WTC11 (cell line): ENCODE results near the gene DNAJB5. TPM values are rescaled to one million over a fixed set of nuclear protein-coding genes. Genes with fewer than 3 reads are reported as not detected.

Experiments used
- ATAC-seq: fragments of 200-7000 bp; cut with Tn5 transposase; 2 replicates; pipeline ENCODE4 v1.10.0; 2021; ENCODE audit warnings: mild to moderate bottlenecking, moderate library complexity
- CTCF ChIA-PET: fragments of 300-600 bp; sonication (Branson Sonifier 250); formaldehyde crosslinking; loops from one replicate; lab custom pipeline; 2021; ENCODE audit warnings: antibody characterized with exemption; lab: Charles Lee
- POLR2A ChIA-PET: fragments of 350-600 bp; sonication (Branson Sonifier 250); formaldehyde crosslinking; loops from one replicate; lab custom pipeline; 2021; ENCODE audit warnings: antibody characterized with exemption; lab: Charles Lee
- DNase-seq: peaks from one replicate; pipeline ENCODE4 v3.0.0; 2021; ENCODE audit warnings: low spot score
- H3K27ac Mint-ChIP-seq: 2 replicates; pipeline ENCODE4 v1.8.0; 2021; ENCODE audit warnings: mixed read lengths
- H3K27me3 Mint-ChIP-seq: 2 replicates; pipeline ENCODE4 v1.8.0; 2021; ENCODE audit warnings: low read depth, mild to moderate bottlenecking, moderate library complexity, mixed read lengths
- H3K36me3 Mint-ChIP-seq: 2 replicates; pipeline ENCODE4 v1.8.0; 2021; ENCODE audit warnings: mixed read lengths
- H3K4me1 Mint-ChIP-seq: 2 replicates; pipeline ENCODE4 v1.8.0; 2022; ENCODE audit warnings: mixed read lengths
- H3K4me3 Mint-ChIP-seq: 2 replicates; pipeline ENCODE4 v1.8.0; 2021; ENCODE audit warnings: mild to moderate bottlenecking, moderate library complexity, mixed read lengths
- H3K9me3 Mint-ChIP-seq: 2 replicates; pipeline ENCODE4 v1.8.0; 2021; ENCODE audit warnings: mixed read lengths
- AFF4 ChIP-seq: sonication (generic); formaldehyde crosslinking; IDR thresholded peaks from 2 replicates; pipeline ENCODE4 v1.8.1; 2023; ENCODE audit warnings: mild to moderate bottlenecking, missing genetic modification reagents, borderline replicate concordance
- E2F5 ChIP-seq: sonication (generic); formaldehyde crosslinking; IDR thresholded peaks from 2 replicates; pipeline ENCODE4 v1.8.1; 2022; ENCODE audit warnings: mild to moderate bottlenecking, moderate library complexity, missing genetic modification reagents
- FOXP1 ChIP-seq: sonication (generic); formaldehyde crosslinking; IDR thresholded peaks from 2 replicates; pipeline ENCODE4 v1.8.0; 2022; ENCODE audit warnings: missing genetic modification reagents, mild to moderate bottlenecking, moderate library complexity, borderline replicate concordance
- IRF2 ChIP-seq: sonication (generic); formaldehyde crosslinking; IDR thresholded peaks from 2 replicates; pipeline ENCODE4 v1.8.0; 2022; ENCODE audit warnings: low read depth, missing genetic modification reagents, borderline replicate concordance
- JUN ChIP-seq: sonication (generic); formaldehyde crosslinking; IDR thresholded peaks from 2 replicates; pipeline ENCODE4 v1.8.0; 2023; ENCODE audit warnings: mild to moderate bottlenecking, missing genetic modification reagents
- NR3C1 ChIP-seq: sonication (generic); formaldehyde crosslinking; conservative IDR thresholded peaks from 2 replicates; pipeline ENCODE4 v1.8.1; 2023; ENCODE audit warnings: low read depth, mild to moderate bottlenecking, missing genetic modification reagents
- PREB ChIP-seq: sonication (generic); formaldehyde crosslinking; IDR thresholded peaks from 2 replicates; pipeline ENCODE4 v1.8.1; 2022; ENCODE audit warnings: mild to moderate bottlenecking, missing genetic modification reagents, moderate library complexity, borderline replicate concordance
- TEAD4 ChIP-seq: sonication (generic); formaldehyde crosslinking; IDR thresholded peaks from 2 replicates; pipeline ENCODE4 v1.8.0; 2022; ENCODE audit warnings: mild to moderate bottlenecking, missing genetic modification reagents
- USF2 ChIP-seq: sonication (generic); formaldehyde crosslinking; IDR thresholded peaks from 2 replicates; pipeline ENCODE4 v1.8.1; 2023; ENCODE audit warnings: mild to moderate bottlenecking, missing genetic modification reagents, moderate library complexity
- ZMAT4 ChIP-seq: fragments of 250-450 bp; sonication (Bioruptor Pico); IDR thresholded peaks from 2 replicates; pipeline ENCODE4 v1.9.0; 2021; ENCODE audit warnings: mild to moderate bottlenecking
- ZNF138 ChIP-seq: sonication (generic); formaldehyde crosslinking; conservative IDR thresholded peaks from 2 replicates; pipeline ENCODE4 v1.8.1; 2022; ENCODE audit warnings: mild to moderate bottlenecking, moderate library complexity, missing genetic modification reagents
- ZNF263 ChIP-seq: sonication (generic); formaldehyde crosslinking; IDR thresholded peaks from 2 replicates; pipeline ENCODE4 v1.8.1; 2022; ENCODE audit warnings: low read depth, mild to moderate bottlenecking, moderate library complexity, missing genetic modification reagents
- ZNF281 ChIP-seq: sonication (generic); formaldehyde crosslinking; IDR thresholded peaks from 2 replicates; pipeline ENCODE4 v1.8.0; 2023; ENCODE audit warnings: mild to moderate bottlenecking, missing genetic modification reagents
- ZNF396 ChIP-seq: fragments of 250-450 bp; sonication (Bioruptor Pico); IDR thresholded peaks from 2 replicates; pipeline ENCODE4 v1.8.0; 2021; ENCODE audit warnings: mild to moderate bottlenecking, moderate library complexity, borderline replicate concordance
- ZSCAN18 ChIP-seq: fragments of 250-450 bp; sonication (Bioruptor Pico); IDR thresholded peaks from 2 replicates; pipeline ENCODE4 v2.1.2; 2022; ENCODE audit warnings: mild to moderate bottlenecking, moderate library complexity
- total RNA-seq: library from RNA; stranded (reverse); gene quantifications from 3 replicates; pipeline ENCODE4 v1.2.3, GENCODE V29; 2021

DNAJB5 gene
- total RNA-seq, 1 experiment from 2014 or later, result 30.0 TPM

- no peak for TF ChIP-seq USF2
- no peak for TF ChIP-seq IRF2
- no peak for TF ChIP-seq PREB
These were observed 37.8 kb downstream of the DNAJB5 start (continued) for GRCh38 chr9:35027374-35027773.

- ATAC-seq, result peak; percentile 43; the same call in 1 of the 2 replicates
- ChIA-PET POLR2A (interaction anchor here (0.6 to 0.8 kb wide), 2 partner anchors 33 to 248 kb away, joined by 3 to 6 read pairs; no protein-coding TSS in a partner anchor), CTCF (interaction anchor here (0.8 to 3.8 kb wide), 6 partner anchors 9 to 327 kb away, joined by 3 to 21 read pairs (median 6); no protein-coding TSS in a partner anchor)
- peak overlapping the region; percentile 2; the same call in 1 of the 2 replicates for H3K4me3 Mint-ChIP-seq
- H3K27me3 Mint-ChIP-seq, result peaks cover 13% of the 10 kb centered on the region
- H3K9me3 Mint-ChIP-seq, result peaks cover 61% of the 10 kb centered on the region
- H3K4me1 Mint-ChIP-seq, result peaks cover 37% of the 10 kb centered on the region
- no peak for TF ChIP-seq FOXP1 (CRISPR knock-in tag)
- no peak for TF ChIP-seq PREB
- no peak for DNase-seq
- H3K36me3 Mint-ChIP-seq, result peaks cover 67% of the 10 kb centered on the region
- H3K27ac Mint-ChIP-seq, result peak overlapping the region; percentile 72
These were observed 38.3 kb downstream of the DNAJB5 start for GRCh38 chr9:35027860-35028259.

- Mint-ChIP-seq H3K4me3 (no peak overlapping the region), H3K36me3 (peaks cover 64% of the 10 kb centered on the region), H3K9me3 (peaks cover 60% of the 10 kb centered on the region), H3K27ac (0 out of 2 replicates have a peak overlapping the region, but pooled peaks have one; percentile 17), H3K27me3 (peaks cover 12% of the 10 kb centered on the region), H3K4me1 (peaks cover 37% of the 10 kb centered on the region)
- ChIA-PET CTCF (interaction anchor here (0.8 to 3.8 kb wide), 3 partner anchors 23 to 129 kb away, joined by 3 to 21 read pairs (median 17); no protein-coding TSS in a partner anchor), POLR2A (interaction anchor here (0.6 to 0.8 kb wide), 2 partner anchors 34 to 248 kb away, joined by 3 to 6 read pairs; no protein-coding TSS in a partner anchor)
- no peak for TF ChIP-seq JUN
- TF ChIP-seq ZNF263 (CRISPR knock-in tag), result no peak
- no peak for TF ChIP-seq ZNF396 (CRISPR knock-in tag)
- no peak for TF ChIP-seq ZNF281
- TF ChIP-seq ZNF138 (CRISPR knock-in tag), result no peak
- TF ChIP-seq ZMAT4 (CRISPR knock-in tag), result no peak
- TF ChIP-seq TEAD4 (CRISPR knock-in tag), result no peak
- TF ChIP-seq E2F5 (CRISPR knock-in tag), result no peak
- DNase-seq, result no peak
- no peak for ATAC-seq
These were observed 38.8 kb downstream of the DNAJB5 start for GRCh38 chr9:35028341-35028740.

GRCh38 chr9:35029241-35029640, 39.7 kb downstream of the DNAJB5 start:
- Mint-ChIP-seq H3K4me1 (peaks cover 36% of the 10 kb centered on the region), H3K36me3 (peaks cover 55% of the 10 kb centered on the region), H3K27me3 (peaks cover 6% of the 10 kb centered on the region), H3K27ac (no peak overlapping the region), H3K4me3 (no peak overlapping the region), H3K9me3 (peaks cover 51% of the 10 kb centered on the region)
- CTCF ChIA-PET, result no interaction called here
- ATAC-seq (no peak), DNase-seq (no peak)
- POLR2A ChIA-PET, result no interaction called here
- no peak for TF ChIP-seq ZMAT4 (CRISPR knock-in tag)
- TF ChIP-seq NR3C1 (CRISPR knock-in tag), result no peak
- TF ChIP-seq AFF4 (CRISPR knock-in tag), result no peak
- TF ChIP-seq ZNF263 (CRISPR knock-in tag), result no peak
- no peak for TF ChIP-seq ZNF396 (CRISPR knock-in tag)
- no peak for TF ChIP-seq ZSCAN18 (CRISPR knock-in tag)
